Activated T-helper 1 cell treated with anti-CD3 and anti-CD28 coated beads, Interleukin-12 subunit alpha, Interleukin-12 subunit beta, Interleukin-2, Interleukin-4 antibody, amounts not matched to agents 30 ng/mL and 10 ng/mL and 1 ng/mL, durations not matched to agents 14 hours and 24 hours and 36 hours (primary cell): ENCODE measurements around the gene KPNA2. TPM values are rescaled to one million over a fixed set of nuclear protein-coding genes. Genes with fewer than 3 reads are reported as not detected.

ENCODE experiments used
- total RNA-seq: library from RNA; stranded (reverse); gene quantifications from 2 replicates; pipeline ENCODE4 v1.2.3, GENCODE V29; 2022

The KPNA2 gene
- total RNA-seq, 1 donor from 2014 or later = 205 TPM

Other genes starting within 250 kb of the KPNA2 start
- gene BPTF, start 210.2 kb upstream of the KPNA2 start, total RNA-seq = 76.6 and 78.4 TPM in 2 replicates
- 23.7 and 24.9 TPM in 2 replicates for gene C17orf58, start 39.3 kb upstream of the KPNA2 start, total RNA-seq
- 67.3 and 75.7 TPM in 2 replicates for gene AMZ2, start 212.3 kb downstream of the KPNA2 start, total RNA-seq